HL-60 (cell line): ENCODE measurements around the gene KRT6C.

ENCODE experiments used
- REST ChIP-seq: IDR thresholded peaks from 2 replicates; pipeline ENCODE4 v1.6.1; 2012; ENCODE audit warnings: low read depth; ENCODE audit not compliant: insufficient replicate concordance
- TF ChIP-seq, protein P1 (sequence below): IDR thresholded peaks from one replicate; pipeline ENCODE4 v1.5.1; 2011; ENCODE audit warnings: low read length, control low read depth, inconsistent platforms; ENCODE audit not compliant: insufficient read depth

GRCh38 chr12:52502877-52503276 is 29.3 kb upstream of the KRT6C start:
- TF ChIP-seq, protein P1, sequence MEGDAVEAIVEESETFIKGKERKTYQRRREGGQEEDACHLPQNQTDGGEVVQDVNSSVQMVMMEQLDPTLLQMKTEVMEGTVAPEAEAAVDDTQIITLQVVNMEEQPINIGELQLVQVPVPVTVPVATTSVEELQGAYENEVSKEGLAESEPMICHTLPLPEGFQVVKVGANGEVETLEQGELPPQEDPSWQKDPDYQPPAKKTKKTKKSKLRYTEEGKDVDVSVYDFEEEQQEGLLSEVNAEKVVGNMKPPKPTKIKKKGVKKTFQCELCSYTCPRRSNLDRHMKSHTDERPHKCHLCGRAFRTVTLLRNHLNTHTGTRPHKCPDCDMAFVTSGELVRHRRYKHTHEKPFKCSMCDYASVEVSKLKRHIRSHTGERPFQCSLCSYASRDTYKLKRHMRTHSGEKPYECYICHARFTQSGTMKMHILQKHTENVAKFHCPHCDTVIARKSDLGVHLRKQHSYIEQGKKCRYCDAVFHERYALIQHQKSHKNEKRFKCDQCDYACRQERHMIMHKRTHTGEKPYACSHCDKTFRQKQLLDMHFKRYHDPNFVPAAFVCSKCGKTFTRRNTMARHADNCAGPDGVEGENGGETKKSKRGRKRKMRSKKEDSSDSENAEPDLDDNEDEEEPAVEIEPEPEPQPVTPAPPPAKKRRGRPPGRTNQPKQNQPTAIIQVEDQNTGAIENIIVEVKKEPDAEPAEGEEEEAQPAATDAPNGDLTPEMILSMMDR = no peak
- no peak for TF ChIP-seq REST
